H1 (cell line): ENCODE measurements around the gene ASTN2. TPM values are rescaled to one million over a fixed set of nuclear protein-coding genes. Genes with fewer than 3 reads are reported as not detected.

Experiments
- CTCF ChIA-PET: fragments of 300-600 bp; sonication (Branson Sonifier 250); formaldehyde crosslinking; loops from one replicate; lab custom pipeline; 2021; ENCODE audit not compliant: partially characterized antibody; lab: Charles Lee
- POLR2A ChIA-PET: fragments of 300-600 bp; sonication (Branson Sonifier 250); formaldehyde crosslinking; loops from one replicate; lab custom pipeline; 2021; ENCODE audit warnings: inconsistent platforms; ENCODE audit not compliant: partially characterized antibody; lab: Charles Lee
- DNase-seq, 2 experiments: peaks; one replicate each; pipeline versions ENCODE4 v3.0.0 to v3.0.0-alpha.2; 2010 to 2022; ENCODE audit warnings: low spot score in 2 of 2, low read depth in 1 of 2, mixed read lengths in 1 of 2
- FAIRE-seq: peaks from 2 replicates; lab custom pipeline; 2011; peaks lifted over from hg19 to GRCh38; lab: Jason Lieb, UNC
- H2AFZ ChIP-seq: 2 replicates; pipeline ENCODE4 v1.8.1; 2012; ENCODE audit warnings: low read length, inconsistent platforms
- H2AK5ac ChIP-seq: 2 replicates; pipeline ENCODE4 v1.6.1; 2013; ENCODE audit warnings: low read depth, low read length
- H2BK120ac ChIP-seq: replicated peaks from 2 replicates; pipeline ENCODE3; 2013; ENCODE audit warnings: low read depth, low read length, inconsistent platforms
- H2BK12ac ChIP-seq: 2 replicates; pipeline ENCODE4 v1.6.1; 2013; ENCODE audit warnings: low read depth, low read length
- H2BK15ac ChIP-seq: 2 replicates; pipeline ENCODE4 v1.6.1; 2013; ENCODE audit warnings: low read length
- H2BK20ac ChIP-seq: 2 replicates; pipeline ENCODE4 v1.6.1; 2013; ENCODE audit warnings: low read length
- H2BK5ac ChIP-seq: 2 replicates; pipeline ENCODE4 v1.6.1; 2013; ENCODE audit warnings: low read depth, low read length
- H3K14ac ChIP-seq: 2 replicates; pipeline ENCODE4 v1.6.1; 2013; ENCODE audit warnings: inconsistent platforms; ENCODE audit not compliant: insufficient read length
- H3K18ac ChIP-seq: 2 replicates; pipeline ENCODE4 v1.6.1; 2013; ENCODE audit warnings: low read length; ENCODE audit errors: extremely low read depth
- H3K23ac ChIP-seq: 2 replicates; pipeline ENCODE4 v1.6.1; 2013; ENCODE audit warnings: inconsistent platforms; ENCODE audit not compliant: insufficient read length
- H3K23me2 ChIP-seq: 2 replicates; pipeline ENCODE4 v1.6.1; 2013; ENCODE audit warnings: low read depth, low read length
- H3K27ac ChIP-seq: 2 replicates; pipeline ENCODE4 v1.6.1; 2011; ENCODE audit warnings: low read depth, low read length, inconsistent platforms
- H3K27me3 ChIP-seq, 4 experiments: replicated peaks in 1 of 4; 1 replicate in 1 of 4; 2 replicates in 3 of 4; pipeline versions ENCODE4 v1.6.1 to v1.8.1; 2011 to 2013; ENCODE audit warnings: low read length in 3 of 4, mild to moderate bottlenecking in 3 of 4, inconsistent platforms in 2 of 4, mixed read lengths in 2 of 4, moderate library complexity in 1 of 4; ENCODE audit not compliant: control insufficient read depth in 3 of 4, insufficient read depth in 3 of 4; ENCODE audit errors: extremely low read depth in 1 of 4
- H3K36me3 ChIP-seq, 4 experiments: 2 replicates each; pipeline versions ENCODE4 v1.6.1 to v1.8.1; 2011 to 2013; ENCODE audit warnings: mild to moderate bottlenecking in 4 of 4, low read length in 3 of 4, moderate library complexity in 2 of 4, control low read depth in 1 of 4, inconsistent platforms in 1 of 4; ENCODE audit not compliant: insufficient read depth in 4 of 4, control insufficient read depth in 2 of 4
- H3K4ac ChIP-seq: replicated peaks from 2 replicates; pipeline ENCODE3; 2013; ENCODE audit warnings: low read length, low read depth, mixed read lengths, inconsistent platforms; ENCODE audit not compliant: insufficient read length
- H3K4me1 ChIP-seq, 4 experiments: replicated peaks in 1 of 4; 1 replicate in 1 of 4; 2 replicates in 3 of 4; pipeline versions ENCODE4 v1.6.1 to v1.8.1; 2011 to 2013; ENCODE audit warnings: low read length in 3 of 4, inconsistent platforms in 2 of 4, mixed read lengths in 1 of 4; ENCODE audit not compliant: insufficient read depth in 4 of 4, control insufficient read depth in 3 of 4
- H3K4me2 ChIP-seq, 2 experiments: 2 replicates each; pipeline versions ENCODE4 v1.6.1 to v1.8.1; 2011 to 2013; ENCODE audit warnings: low read depth in 2 of 2, low read length in 2 of 2, control low read depth in 1 of 2, inconsistent platforms in 1 of 2, mild to moderate bottlenecking in 1 of 2; ENCODE audit not compliant: insufficient read depth in 1 of 2
- H3K4me3 ChIP-seq, 4 experiments: fragments of 200-600, 300-600 bp in 1 of 4; sonication (generic), shearing (Covaris generic), sonication (Bioruptor Twin) in 1 of 4; 2 replicates each; pipeline versions ENCODE4 v1.5.1 to v1.8.1; 2011 to 2016; ENCODE audit warnings: low read length in 4 of 4, low read depth in 3 of 4, control low read depth in 2 of 4, inconsistent platforms in 2 of 4, mild to moderate bottlenecking in 2 of 4, mixed read lengths in 1 of 4, moderate library complexity in 1 of 4; ENCODE audit not compliant: insufficient read depth in 2 of 4; ENCODE audit errors: extremely low read depth in 1 of 4
- H3K56ac ChIP-seq: replicated peaks from 2 replicates; pipeline ENCODE3; 2013; ENCODE audit warnings: low read depth, mild to moderate bottlenecking, mixed read lengths, low read length, inconsistent platforms; ENCODE audit not compliant: insufficient read length
- H3K79me1 ChIP-seq: 2 replicates; pipeline ENCODE4 v1.6.1; 2013; ENCODE audit warnings: low read depth, low read length, control low read depth
- H3K79me2 ChIP-seq, 2 experiments: 2 replicates each; pipeline versions ENCODE4 v1.6.1 to v1.8.1; 2012 to 2013; ENCODE audit warnings: low read length in 2 of 2, mild to moderate bottlenecking in 2 of 2, inconsistent platforms in 1 of 2; ENCODE audit not compliant: insufficient read depth in 2 of 2, control insufficient read depth in 1 of 2
- H3K9ac ChIP-seq, 4 experiments: replicated peaks in 1 of 4; 1 replicate in 1 of 4; 2 replicates in 3 of 4; pipeline versions ENCODE4 v1.6.1 to v1.8.1; 2011 to 2013; ENCODE audit warnings: low read depth in 3 of 4, low read length in 3 of 4, control low read depth in 2 of 4, mild to moderate bottlenecking in 2 of 4, moderate library complexity in 2 of 4, inconsistent platforms in 1 of 4; ENCODE audit errors: extremely low read depth in 1 of 4
- H3K9me3 ChIP-seq, 2 experiments: 2 replicates each; pipeline versions ENCODE4 v1.6.1 to v1.8.1; 2012 to 2013; ENCODE audit warnings: mild to moderate bottlenecking in 2 of 2, moderate library complexity in 2 of 2, control low read depth in 1 of 2, inconsistent platforms in 1 of 2, low read depth in 1 of 2, low read length in 1 of 2, mixed read lengths in 1 of 2; ENCODE audit not compliant: insufficient read depth in 2 of 2
- H4K20me1 ChIP-seq, 2 experiments: replicated peaks in 1 of 2; 2 replicates each; pipeline versions ENCODE3 to v1.8.1; 2011 to 2013; ENCODE audit warnings: inconsistent platforms in 2 of 2, low read length in 2 of 2, mild to moderate bottlenecking in 1 of 2; ENCODE audit not compliant: insufficient read depth in 2 of 2, control insufficient read depth in 1 of 2
- H4K5ac ChIP-seq: 2 replicates; pipeline ENCODE4 v1.6.1; 2013; ENCODE audit warnings: low read length, low read depth, mixed read lengths, inconsistent platforms; ENCODE audit not compliant: insufficient read length
- H4K8ac ChIP-seq: 2 replicates; pipeline ENCODE4 v1.8.0; 2013; ENCODE audit warnings: mild to moderate bottlenecking, moderate library complexity, low read length, inconsistent platforms; ENCODE audit not compliant: insufficient read depth; ENCODE audit errors: extremely low read depth
- H4K91ac ChIP-seq: replicated peaks from 2 replicates; pipeline ENCODE3; 2013; ENCODE audit warnings: low read length, mixed read lengths, inconsistent platforms; ENCODE audit not compliant: insufficient read length
- BRCA1 ChIP-seq: IDR thresholded peaks from 2 replicates; pipeline ENCODE4 v1.6.1; 2012; ENCODE audit warnings: low read depth, low read length, improper control_type of control experiment
- CBX5 ChIP-seq: fragments of 300-800, 300-1000 bp; sonication (generic); IDR thresholded peaks from 2 replicates; pipeline ENCODE4 v1.7.1; 2016; ENCODE audit warnings: antibody characterized with exemption, low read length, low read depth
- CBX8 ChIP-seq: fragments of 300-800, 300-1000 bp; sonication (generic); IDR thresholded peaks from 2 replicates; pipeline ENCODE4 v1.7.1; 2016; ENCODE audit warnings: low read depth, low read length, borderline replicate concordance
- EP300 ChIP-seq, 2 experiments: IDR thresholded peaks; 1 replicate in 1 of 2; 2 replicates in 1 of 2; pipeline ENCODE4 v1.6.1; 2011 to 2012; ENCODE audit warnings: low read depth in 2 of 2, low read length in 2 of 2, mild to moderate bottlenecking in 2 of 2, borderline replicate concordance in 1 of 2, inconsistent platforms in 1 of 2, moderate library complexity in 1 of 2
- GABPA ChIP-seq: IDR thresholded peaks from 2 replicates; pipeline ENCODE4 v1.6.1; 2011; ENCODE audit warnings: mild to moderate bottlenecking, low read length, moderate library complexity, borderline replicate concordance; ENCODE audit not compliant: insufficient read depth
- KDM4A ChIP-seq: IDR thresholded peaks from one replicate; pipeline ENCODE4 v1.7.1; 2012; ENCODE audit warnings: low read depth, mild to moderate bottlenecking, moderate library complexity, low read length, inconsistent platforms; ENCODE audit not compliant: severe bottlenecking
- RFX5 ChIP-seq: IDR thresholded peaks from 2 replicates; pipeline ENCODE4 v1.6.1; 2011; ENCODE audit warnings: low read depth, low read length, improper control_type of control experiment, borderline replicate concordance
- SIRT6 ChIP-seq: IDR thresholded peaks from one replicate; pipeline ENCODE4 v1.7.1; 2012; ENCODE audit warnings: low read length, inconsistent platforms
- USF2 ChIP-seq: IDR thresholded peaks from 2 replicates; pipeline ENCODE4 v1.6.1; 2011; ENCODE audit warnings: low read length, improper control_type of control experiment
- YY1 ChIP-seq: IDR thresholded peaks from 2 replicates; pipeline ENCODE4 v1.6.1; 2011; ENCODE audit warnings: low read depth, mild to moderate bottlenecking, low read length
- WGBS, 2 experiments: shearing (Covaris generic) in 1 of 2; methylation state at CpG; one replicate each; pipeline versions ENCODE4 v1.1.6 to v1.1.7; 2013 to 2015; ENCODE audit warnings: low lambda C conversion rate in 2 of 2, mixed read lengths in 2 of 2, inconsistent platforms in 1 of 2, low coverage in 1 of 2, missing lambda C conversion rate in 1 of 2; ENCODE audit not compliant: insufficient replicate concordance in 2 of 2, insufficient coverage in 1 of 2, insufficient read length in 1 of 2; ENCODE audit errors: extremely low coverage in 1 of 2, missing lambda C conversion rate in 1 of 2; 5-methylcytosine and 5-hydroxymethylcytosine counted together
- polyA plus RNA-seq, 7 experiments: library from polyadenylated mRNA; depleted of rRNA in 3 of 7; stranded (reverse) in 5 of 7; unstranded in 2 of 7; fragments of >200 nt in 5 of 7; fragments of 200-250 nt in 2 of 7; gene quantifications; 1 replicate in 5 of 7; 2 replicates in 1 of 7; 4 replicates in 1 of 7; pipeline versions ENCODE4 v1.2.1 to v1.2.3, GENCODE V29; 2011 to 2013; ENCODE audit warnings: missing spikeins in 2 of 7, mixed read lengths in 2 of 7
- total RNA-seq: library from RNA; stranded (reverse); fragmentation: NEBNext Ultra II Directional; extraction: Animal tissue kit (Norgen Biotek cat#: 25700); gene quantifications from 2 replicates; pipeline ENCODE4 v1.2.1, GENCODE V29; 2021

ASTN2 gene
- total and polyA plus RNA-seq, 2 of the 8 experiments (the other 6 are each of a cell fraction or from before 2014, with no cell fraction given), result 8.2 to 13.7 TPM

- no peak overlapping the region for H3K18ac ChIP-seq
- FAIRE-seq (no peak), DNase-seq (no peak)
- CTCF ChIA-PET, result interaction anchor here (1.4 kb wide), 1 partner anchor 10 kb away, joined by 4 read pairs; no protein-coding TSS in a partner anchor
- H4K8ac ChIP-seq, result no peak overlapping the region
- no peak overlapping the region for H2BK5ac ChIP-seq
- no peak overlapping the region for H3K23ac ChIP-seq
- no peak overlapping the region for H3K4me2 ChIP-seq
- no peak overlapping the region for H3K9ac ChIP-seq
- H3K4me3 ChIP-seq, result no peak overlapping the region
- H2BK120ac ChIP-seq, result no peak overlapping the region
- no peak overlapping the region for H4K5ac ChIP-seq
- H2AK5ac ChIP-seq, result no peak overlapping the region
- peaks cover 0 to 1% of the 10 kb centered on the region in 2 experiments for H4K20me1 ChIP-seq
- no peak overlapping the region for H2BK12ac ChIP-seq
- no peaks in the 10 kb centered on the region for H3K27me3 ChIP-seq
- no peak overlapping the region for H2BK20ac ChIP-seq
- no peak overlapping the region for H3K27ac ChIP-seq
- 74% methylated on average over 2 of the region's 2 CpGs; no CpG with 5 or more reads in 1 of the 2 experiments for WGBS, 2 experiments
- no peaks in the 10 kb centered on the region for H3K23me2 ChIP-seq
- peaks cover 0 to 4% (median 1%) of the 10 kb centered on the region in 4 experiments; a peak in 2 of 8 replicates for H3K36me3 ChIP-seq
- no peak overlapping the region for H3K4ac ChIP-seq
- no peaks in the 10 kb centered on the region for H3K4me1 ChIP-seq
- no peak overlapping the region for H3K14ac ChIP-seq
- no peak overlapping the region for H2AFZ ChIP-seq
- no peak overlapping the region for H4K91ac ChIP-seq
- H3K79me1 ChIP-seq, result no peaks in the 10 kb centered on the region
- POLR2A ChIA-PET, result no interaction called here
- no peak overlapping the region for H3K56ac ChIP-seq
- H3K9me3 ChIP-seq, result peaks cover 36 to 39% of the 10 kb centered on the region in 2 experiments
- no peak overlapping the region for H2BK15ac ChIP-seq
- no peaks in the 10 kb centered on the region for H3K79me2 ChIP-seq
- TF ChIP-seq BRCA1 (no peak), CBX8 (no peak), CBX5 (no peak), USF2 (no peak), RFX5 (no peak), EP300 (IDR thresholded peaks at IDR 0.05; ENCODE audit: borderline replicate concordance in 1 of 2, low read depth in 2 of 2, low read length in 2 of 2) (no peak), YY1 (no peak), GABPA (no peak), KDM4A (no peak), SIRT6 (no peak)
These were observed 743.3 kb downstream of the ASTN2 start for GRCh38 chr9:116671605-116672004.
